ENCODE measurements around the gene PCA3. TPM values are rescaled to one million over a fixed set of nuclear protein-coding genes. Genes with fewer than 3 reads are reported as not detected.

The PCA3 gene
- total RNA-seq, 1 experiment from 2014 or later, result not detected

- Histone ChIP-seq H3K27ac (ENCODE audit: low read depth, low read length, poor library complexity, severe bottlenecking) (no peak overlapping the region), H3K36me3 (ENCODE audit: insufficient read depth, low read length, poor library complexity, severe bottlenecking) (no peaks in the 10 kb centered on the region), H3K9me3 (ENCODE audit: low read depth, low read length, poor library complexity, severe bottlenecking) (no peaks in the 10 kb centered on the region), H3K4me1 (ENCODE audit: insufficient read depth, low read length, poor library complexity, severe bottlenecking) (no peaks in the 10 kb centered on the region), H3K4me3 (ENCODE audit: low read depth, low read length, poor library complexity, severe bottlenecking) (no peak overlapping the region), H3K27me3 (replicated peaks; ENCODE audit: insufficient read depth, low read depth, low read length, poor library complexity) (peaks cover 17% of the 10 kb centered on the region)
- ChIA-PET POLR2A (ENCODE audit: low non-redundant PET) (no interaction called here), CTCF (no interaction called here)
- BruUV-seq (replicated peaks), result no TSS peak
- no peak for TF ChIP-seq CTCF (conservative IDR thresholded peaks at IDR 0.05; ENCODE audit: low read depth, low read length)
- TF ChIP-seq EZH2 (IDR thresholded peaks at IDR 0.05; ENCODE audit: borderline replicate concordance, low read depth, low read length, poor library complexity, severe bottlenecking), result no peak
- DNase-seq (ENCODE audit: low spot score), result no peak
- intact Hi-C loops (cut with micrococcal nuclease; ENCODE audit: unreplicated experiment), result no loop called here
Measured at GRCh38 chr9:76718166-76718565, 46.1 kb upstream of the PCA3 start.

GRCh38 chr9:76720245-76720644 is 44.0 kb upstream of the PCA3 start:
- intact Hi-C loops (cut with micrococcal nuclease; ENCODE audit: unreplicated experiment), result no loop called here
- CTCF ChIA-PET, result no interaction called here

GRCh38 chr9:76725011-76725546 is 39.2 kb upstream of the PCA3 start:
- no peak overlapping the region for H3K27ac ChIP-seq (ENCODE audit: low read depth, low read length, poor library complexity, severe bottlenecking)
- no peaks in the 10 kb centered on the region for H3K9me3 ChIP-seq (ENCODE audit: low read depth, low read length, poor library complexity, severe bottlenecking)
- no peaks in the 10 kb centered on the region for H3K4me1 ChIP-seq (ENCODE audit: insufficient read depth, low read length, poor library complexity, severe bottlenecking)
- no peaks in the 10 kb centered on the region for H3K36me3 ChIP-seq (ENCODE audit: insufficient read depth, low read length, poor library complexity, severe bottlenecking)
- intact Hi-C loops (cut with micrococcal nuclease; ENCODE audit: unreplicated experiment), result no loop called here
- no TSS peak for BruUV-seq (replicated peaks)
- ChIA-PET POLR2A (ENCODE audit: low non-redundant PET) (no interaction called here), CTCF (no interaction called here)
- no peak for DNase-seq (ENCODE audit: low spot score)
- TF ChIP-seq CTCF (conservative IDR thresholded peaks at IDR 0.05; ENCODE audit: low read depth, low read length) (no peak), EZH2 (IDR thresholded peaks at IDR 0.05; ENCODE audit: borderline replicate concordance, low read depth, low read length, poor library complexity, severe bottlenecking) (no peak)
- H3K4me3 ChIP-seq (ENCODE audit: low read depth, low read length, poor library complexity, severe bottlenecking), result no peak overlapping the region
- peaks cover 15% of the 10 kb centered on the region for H3K27me3 ChIP-seq (replicated peaks; ENCODE audit: insufficient read depth, low read depth, low read length, poor library complexity)

More at GRCh38 chr9:76720245-76720644, 44.0 kb upstream of the PCA3 start:
- POLR2A ChIA-PET (ENCODE audit: low non-redundant PET), result no interaction called here
- peaks cover 17% of the 10 kb centered on the region for H3K27me3 ChIP-seq (replicated peaks; ENCODE audit: insufficient read depth, low read depth, low read length, poor library complexity)
- no peaks in the 10 kb centered on the region for H3K36me3 ChIP-seq (ENCODE audit: insufficient read depth, low read length, poor library complexity, severe bottlenecking)
- H3K9me3 ChIP-seq (ENCODE audit: low read depth, low read length, poor library complexity, severe bottlenecking), result no peaks in the 10 kb centered on the region
- H3K4me3 ChIP-seq (ENCODE audit: low read depth, low read length, poor library complexity, severe bottlenecking), result no peak overlapping the region
- no peaks in the 10 kb centered on the region for H3K4me1 ChIP-seq (ENCODE audit: insufficient read depth, low read length, poor library complexity, severe bottlenecking)
- BruUV-seq (replicated peaks), result no TSS peak
- no peak for DNase-seq (ENCODE audit: low spot score)
- no peak overlapping the region for H3K27ac ChIP-seq (ENCODE audit: low read depth, low read length, poor library complexity, severe bottlenecking)
- TF ChIP-seq EZH2 (IDR thresholded peaks at IDR 0.05; ENCODE audit: borderline replicate concordance, low read depth, low read length, poor library complexity, severe bottlenecking), result no peak
- no peak for TF ChIP-seq CTCF (conservative IDR thresholded peaks at IDR 0.05; ENCODE audit: low read depth, low read length)

Data from A673 (cell line).